HG03039 (cell line): ENCODE results near the gene GFER.
"Not testable (repeated sequence)": the region's sequence is repeated elsewhere in the genome, so short reads cannot be mapped to it uniquely, and the experiment has no call there.

Experiments
- ATAC-seq: cut with Tn5 transposase; IDR thresholded peaks from one replicate; pipeline ENCODE4 v1.9.1; 2021; ENCODE audit warnings: mild to moderate bottlenecking, moderate library complexity; ENCODE audit not compliant: unreplicated experiment

The GFER gene

DNA sequence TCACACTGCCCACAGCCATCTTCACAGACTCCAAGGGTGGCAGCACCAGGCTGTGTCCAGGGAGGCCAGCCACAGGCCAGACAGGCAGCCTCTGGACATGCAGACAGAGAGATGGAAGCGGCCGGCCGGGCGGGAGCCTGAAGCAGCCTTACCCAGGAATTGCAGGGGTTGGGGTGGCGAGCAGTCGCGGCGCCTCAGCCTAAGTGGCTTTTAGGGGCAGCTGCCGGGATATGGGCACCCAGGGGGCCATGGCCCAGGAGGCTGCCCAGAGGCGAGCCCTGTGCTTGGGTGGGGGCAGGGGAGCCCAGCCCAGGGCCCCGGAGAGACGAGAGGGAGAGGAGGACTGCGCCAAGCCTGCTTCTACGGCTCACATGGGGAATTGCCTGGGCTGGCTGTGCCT is 41.3 kb downstream of the GFER start:
- no peak for ATAC-seq

DNA sequence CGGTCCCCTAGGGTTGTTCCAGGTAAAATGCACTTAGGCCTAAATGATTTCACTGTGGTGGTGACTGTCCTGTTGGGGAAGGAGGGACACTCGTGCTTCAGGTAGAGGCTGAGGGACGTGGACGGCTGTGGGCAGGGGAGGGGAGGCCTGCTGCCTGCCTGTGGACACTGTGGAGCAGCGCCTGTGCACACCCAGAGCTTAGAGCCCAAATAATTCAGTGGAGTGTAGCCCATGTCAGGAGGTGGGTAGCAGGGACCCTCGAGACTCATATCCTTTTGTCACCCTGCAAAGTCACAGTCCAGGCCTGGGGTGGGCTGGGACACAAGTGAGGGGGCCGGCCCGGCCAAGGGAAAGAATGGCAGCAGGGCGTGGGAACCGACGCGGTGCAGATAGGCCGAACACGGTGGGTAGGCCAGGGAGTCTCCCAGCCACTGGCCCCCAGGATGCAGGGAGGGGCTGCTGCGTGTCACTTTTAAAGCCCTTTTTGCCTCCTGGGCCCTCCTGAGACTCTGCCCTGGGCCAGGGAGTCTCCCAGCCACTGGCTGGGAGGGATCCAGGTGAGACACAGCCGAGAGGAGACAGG is 42.0 kb downstream of the GFER start:
- no peak for ATAC-seq

DNA sequence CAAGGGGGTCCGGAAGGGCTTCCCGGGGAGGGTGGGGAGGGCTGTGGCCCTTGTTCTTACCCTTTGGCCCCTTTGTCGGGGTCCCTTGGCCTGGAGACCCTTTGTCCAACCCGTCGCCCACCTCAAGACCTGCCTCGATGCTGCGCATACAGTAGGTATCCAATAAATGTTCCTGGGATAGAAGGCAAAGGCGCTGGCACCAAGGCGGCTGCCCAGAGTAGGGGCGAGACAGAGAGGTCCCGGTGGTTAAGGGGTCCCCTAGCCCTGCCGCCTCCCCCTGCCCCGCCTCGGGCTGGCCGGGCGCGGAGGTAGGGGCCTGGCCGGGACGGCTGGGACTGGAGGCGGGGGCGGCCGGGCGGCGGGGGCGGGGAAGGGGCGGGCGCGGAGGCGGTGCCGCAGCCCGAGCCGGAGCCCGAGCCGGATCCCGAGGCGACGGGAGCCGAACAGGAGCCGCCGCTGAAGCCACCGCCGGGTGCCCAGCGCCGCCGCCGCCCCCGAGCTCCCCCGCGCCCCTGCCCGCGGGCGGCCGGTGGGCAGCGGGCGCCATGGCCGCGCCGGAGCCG is 42.5 kb downstream of the GFER start, which contains the start of gene NHERF2:
Gene NHERF2 (plus strand): TSS at position 442 of the 563 bp plus-strand sequence. CDS start 104 bp downstream, at position 546.
- no peak for ATAC-seq

DNA sequence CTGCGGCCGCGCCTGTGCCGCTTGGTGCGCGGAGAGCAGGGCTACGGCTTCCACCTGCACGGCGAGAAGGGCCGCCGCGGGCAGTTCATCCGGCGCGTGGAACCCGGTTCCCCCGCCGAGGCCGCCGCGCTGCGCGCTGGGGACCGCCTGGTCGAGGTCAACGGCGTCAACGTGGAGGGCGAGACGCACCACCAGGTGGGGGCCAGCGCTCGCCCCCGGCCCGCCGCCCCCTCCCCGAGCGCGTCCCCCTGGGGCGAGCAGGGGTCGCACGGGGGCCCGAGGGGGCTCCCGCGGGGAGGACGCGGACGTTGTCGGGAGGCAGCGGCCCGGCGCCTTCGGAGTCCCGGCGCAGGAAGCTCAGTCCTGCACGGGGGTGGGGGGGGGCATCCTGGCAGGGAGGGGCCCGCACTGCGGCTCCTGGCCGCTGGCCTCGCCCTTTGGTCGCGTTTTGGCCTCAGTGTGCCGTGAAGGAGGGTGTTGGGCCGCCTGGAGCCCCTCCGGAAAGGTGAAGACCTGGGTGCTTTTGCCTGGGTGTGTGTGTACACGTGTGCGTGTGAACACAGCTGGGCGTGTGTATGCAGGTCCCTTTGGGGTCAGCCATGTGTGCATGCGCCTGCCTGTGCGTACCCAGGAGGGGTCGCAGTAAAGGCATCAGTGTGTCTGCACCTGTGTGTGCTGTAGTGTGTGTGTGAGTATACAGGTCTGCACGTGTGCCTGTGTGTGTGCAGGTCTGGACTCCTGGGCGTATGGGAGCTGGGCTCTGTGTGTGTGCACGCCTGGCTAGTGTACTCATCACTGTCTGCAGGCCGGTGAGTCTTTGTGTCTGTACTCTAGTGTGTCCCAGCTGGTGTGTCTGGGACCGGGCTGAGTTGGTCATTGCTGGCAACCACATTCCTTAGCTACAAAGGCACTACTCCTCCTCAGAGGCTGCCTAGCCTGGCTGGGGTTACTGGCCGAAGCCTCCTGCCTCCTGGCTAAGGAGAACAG is 43.3 kb downstream of the GFER start:
- ATAC-seq = no peak

DNA sequence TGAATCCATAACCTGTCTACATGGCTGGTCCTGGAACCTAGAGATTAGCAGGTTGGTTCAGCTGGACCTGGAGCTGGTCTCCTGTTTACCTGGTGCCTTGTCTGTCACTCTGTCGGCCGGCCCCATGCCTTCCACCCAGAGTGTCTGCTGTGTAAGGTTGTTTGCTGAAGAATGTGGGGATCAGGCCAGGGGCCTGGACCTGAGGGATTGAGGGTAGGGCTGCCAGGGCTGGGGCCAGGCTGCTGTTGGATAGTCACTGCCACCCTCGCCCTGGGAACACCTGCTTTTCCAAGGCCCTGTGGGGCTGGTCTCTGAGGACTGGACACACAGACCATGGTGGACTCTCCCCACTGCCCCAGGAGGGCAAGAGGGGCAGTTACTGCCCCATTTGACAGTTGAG is 44.2 kb downstream of the GFER start:
- no peak for ATAC-seq

DNA sequence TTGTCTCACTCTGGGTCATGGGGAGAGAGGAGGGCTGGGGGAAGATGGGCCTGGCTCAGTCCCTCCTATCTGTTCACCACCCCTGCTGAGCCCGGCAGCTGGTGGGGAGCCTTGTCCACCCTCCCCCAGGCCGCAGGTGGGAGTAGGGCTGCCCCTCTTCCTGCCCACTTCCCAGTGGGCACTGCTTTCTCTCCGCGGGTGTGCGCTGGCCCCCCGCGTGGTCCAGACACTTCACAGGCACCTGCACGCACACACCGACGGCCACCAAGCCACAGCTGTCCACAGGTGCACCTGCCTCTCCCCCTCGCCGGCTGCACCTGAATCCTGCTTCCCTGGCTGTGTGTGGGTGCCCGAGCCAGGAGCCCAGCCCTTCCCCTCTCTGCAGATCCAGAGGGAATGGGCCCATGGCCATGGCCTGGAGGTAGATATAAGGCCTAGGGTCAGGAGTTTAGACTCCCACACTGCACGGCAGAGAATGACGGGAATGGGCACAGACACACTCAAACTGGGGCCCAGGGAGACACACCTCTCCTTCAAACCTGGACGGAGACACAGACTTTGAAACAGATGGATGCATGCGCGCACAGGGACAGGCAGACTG is 44.7 kb downstream of the GFER start:
- no peak for ATAC-seq

DNA sequence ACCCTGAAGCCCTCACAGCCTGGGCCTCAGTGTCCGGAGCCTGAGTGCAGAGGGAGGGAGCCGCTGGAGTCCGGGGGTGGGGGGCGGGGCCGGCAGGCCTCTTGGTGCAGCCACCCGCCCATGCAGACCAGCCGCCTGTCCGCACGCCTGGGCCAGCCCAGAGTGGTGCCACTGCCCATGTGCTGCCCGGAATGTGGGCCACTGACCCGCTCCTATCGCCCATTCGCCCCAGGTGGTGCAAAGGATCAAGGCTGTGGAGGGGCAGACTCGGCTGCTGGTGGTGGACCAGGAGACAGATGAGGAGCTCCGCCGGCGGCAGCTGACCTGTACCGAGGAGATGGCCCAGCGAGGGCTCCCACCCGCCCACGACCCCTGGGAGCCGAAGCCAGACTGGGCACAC is 45.4 kb downstream of the GFER start:
- ATAC-seq = no peak

DNA sequence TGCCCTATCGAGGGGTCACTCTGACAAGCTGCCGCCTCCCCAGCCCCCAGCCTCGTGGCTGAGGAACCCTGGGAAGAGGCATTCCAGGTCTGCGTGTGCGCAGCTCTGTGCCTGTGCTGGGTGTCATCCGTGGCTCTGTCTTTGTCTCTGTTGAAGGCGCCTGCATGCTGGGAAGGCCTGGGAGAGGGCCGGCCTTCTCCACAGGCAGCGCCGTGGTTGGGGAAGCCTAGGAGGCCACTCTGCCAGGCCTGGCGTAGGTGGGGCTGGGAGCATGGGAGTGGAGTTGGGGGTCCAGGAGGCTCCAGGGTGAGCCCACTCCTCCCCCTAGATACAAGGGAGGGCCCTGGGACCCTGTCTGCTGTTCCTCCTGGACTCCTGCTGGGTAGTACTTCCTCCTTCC is 46.0 kb downstream of the GFER start:
- no peak for ATAC-seq

DNA sequence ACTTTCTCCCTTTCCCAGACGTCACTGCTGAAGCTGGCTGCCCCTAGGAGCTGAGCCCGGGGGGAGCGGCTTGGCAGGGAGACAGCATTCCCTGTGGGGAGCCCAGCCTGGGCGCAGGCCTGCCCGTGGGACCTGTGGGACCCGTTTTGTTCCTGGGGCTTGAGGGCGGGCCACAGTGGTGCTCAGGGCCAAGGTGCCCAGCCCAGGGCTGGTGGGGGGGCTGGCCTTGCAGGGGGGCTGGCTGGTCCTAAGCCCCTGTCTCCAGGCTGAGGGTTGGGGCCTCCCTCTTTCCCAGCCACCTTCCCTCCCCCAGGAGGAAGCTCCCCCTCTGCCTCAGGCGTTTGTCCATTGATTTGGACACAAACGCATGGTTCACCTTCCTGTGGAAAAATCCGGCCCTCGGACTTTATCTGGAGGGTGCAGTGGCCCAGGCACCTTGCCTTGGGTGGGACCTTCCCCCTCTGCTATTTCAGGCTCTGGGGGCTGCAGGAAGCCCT is 47.1 kb downstream of the GFER start:
- no peak for ATAC-seq

DNA sequence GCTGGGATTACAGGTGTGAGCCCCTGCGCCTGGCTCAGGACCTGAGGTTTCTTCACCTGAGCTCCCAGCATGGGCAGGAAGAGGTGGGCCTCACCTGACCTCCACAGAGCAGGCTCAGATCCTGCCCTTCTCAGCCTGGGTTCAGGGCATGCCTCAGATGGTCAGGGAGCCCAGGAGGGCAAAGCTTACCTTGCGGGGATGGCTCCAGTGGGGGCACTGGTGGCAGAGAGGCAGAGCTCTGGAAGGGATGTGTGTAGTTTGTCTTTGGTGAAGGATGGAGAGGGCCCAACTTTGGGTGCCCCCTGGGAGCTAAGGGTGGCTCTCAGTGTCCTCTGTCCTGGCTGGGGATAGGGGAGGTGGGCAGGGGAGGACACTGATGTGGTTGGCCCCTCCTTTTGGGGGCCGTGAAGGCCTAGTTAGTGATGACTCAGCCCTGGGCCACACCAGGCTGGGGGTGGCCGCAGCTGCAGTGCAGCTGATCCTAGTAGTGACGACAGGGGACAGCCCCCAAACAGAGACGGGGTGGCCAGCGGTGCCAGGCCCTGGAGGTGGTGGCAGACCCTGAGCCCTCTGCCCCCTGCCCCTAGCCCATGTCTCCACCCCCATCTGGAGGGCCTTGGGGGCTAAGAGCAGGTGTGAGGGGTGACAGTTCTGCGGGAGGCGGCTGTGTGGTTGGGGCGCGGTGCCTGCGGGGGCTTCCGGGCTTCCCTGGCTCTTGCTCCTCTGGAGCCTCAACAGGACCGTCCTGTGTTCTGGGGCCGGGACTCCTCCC is 48.5 kb downstream of the GFER start:
- no peak for ATAC-seq

DNA sequence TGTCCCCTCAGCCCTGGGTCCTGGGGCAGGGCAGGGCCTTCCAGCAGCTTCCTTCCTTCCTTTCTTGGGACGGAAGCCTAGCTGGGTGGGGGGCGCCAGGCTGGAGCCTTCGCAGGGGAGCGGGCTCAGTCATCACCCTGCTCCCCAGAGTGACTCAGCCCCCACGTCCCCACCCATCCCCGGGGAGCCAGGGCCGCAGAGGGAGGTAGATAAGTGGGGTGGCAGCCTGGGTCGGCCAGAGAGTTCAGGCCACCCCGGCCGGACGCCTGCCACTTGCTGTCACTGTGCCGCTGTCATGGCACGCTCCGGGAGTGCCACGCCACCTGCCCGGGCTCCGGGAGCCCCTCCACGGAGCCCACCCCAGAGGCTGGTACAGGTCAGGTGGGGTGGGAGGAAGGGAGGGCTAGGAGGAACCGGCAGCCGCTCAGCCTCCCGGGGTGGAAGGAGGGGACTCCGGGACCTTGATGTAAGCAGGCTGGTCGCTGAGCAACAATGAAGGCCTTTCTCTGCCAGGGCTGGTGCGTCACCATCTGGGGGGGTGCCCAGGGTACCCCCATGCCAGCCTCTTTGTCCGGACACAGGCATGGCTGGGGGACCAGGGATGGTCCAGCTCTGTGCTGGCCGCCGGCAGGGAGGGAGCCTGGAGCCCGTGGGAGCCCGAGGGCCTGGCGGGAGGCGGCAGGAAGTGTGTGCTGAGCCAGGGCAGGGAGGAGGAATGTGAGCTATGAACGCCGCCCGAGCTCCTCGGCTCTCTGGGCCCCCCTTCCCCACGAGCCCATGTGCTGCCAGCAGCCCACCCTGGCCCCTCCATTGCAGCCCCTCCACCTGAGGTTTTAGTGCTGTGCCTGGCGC is 49.3 kb downstream of the GFER start:
- no peak for ATAC-seq

DNA sequence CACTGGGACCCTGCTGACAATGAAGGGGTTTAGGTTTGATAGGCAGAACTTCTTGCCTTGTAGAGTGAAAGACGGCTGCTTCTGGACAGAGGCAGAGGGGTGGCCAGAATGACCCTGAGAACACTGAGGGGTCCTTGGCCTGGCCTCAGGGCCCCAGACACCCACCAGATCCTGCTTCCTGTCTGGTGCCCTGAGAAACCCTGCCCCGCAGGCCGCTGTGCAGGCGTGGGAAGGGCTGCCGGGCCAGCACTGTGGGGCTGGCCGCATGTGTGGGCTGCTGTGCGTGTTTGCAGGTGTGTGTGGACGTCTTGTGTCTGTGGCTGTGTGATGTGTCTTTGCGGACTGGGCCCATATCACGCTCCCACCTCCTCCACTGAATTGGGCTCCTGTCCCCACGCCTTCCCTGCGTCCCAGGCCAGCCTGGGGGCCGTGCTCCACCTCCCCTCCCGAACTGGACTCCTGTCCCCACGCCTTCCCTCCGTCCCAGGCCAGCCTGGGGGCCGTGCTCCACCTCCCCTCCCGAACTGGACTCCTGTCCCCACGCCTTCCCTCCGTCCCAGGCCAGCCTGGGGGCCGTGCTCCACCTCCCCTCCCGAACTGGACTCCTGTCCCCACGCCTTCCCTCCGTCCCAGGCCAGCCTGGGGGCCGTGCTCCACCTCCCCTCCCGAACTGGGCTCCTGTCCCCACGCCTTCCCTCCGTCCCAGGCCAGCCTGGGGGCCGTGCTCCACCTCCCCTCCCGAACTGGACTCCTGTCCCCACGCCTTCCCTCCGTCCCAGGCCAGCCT is 50.1 kb downstream of the GFER start:
- not testable (repeated sequence) for ATAC-seq

DNA sequence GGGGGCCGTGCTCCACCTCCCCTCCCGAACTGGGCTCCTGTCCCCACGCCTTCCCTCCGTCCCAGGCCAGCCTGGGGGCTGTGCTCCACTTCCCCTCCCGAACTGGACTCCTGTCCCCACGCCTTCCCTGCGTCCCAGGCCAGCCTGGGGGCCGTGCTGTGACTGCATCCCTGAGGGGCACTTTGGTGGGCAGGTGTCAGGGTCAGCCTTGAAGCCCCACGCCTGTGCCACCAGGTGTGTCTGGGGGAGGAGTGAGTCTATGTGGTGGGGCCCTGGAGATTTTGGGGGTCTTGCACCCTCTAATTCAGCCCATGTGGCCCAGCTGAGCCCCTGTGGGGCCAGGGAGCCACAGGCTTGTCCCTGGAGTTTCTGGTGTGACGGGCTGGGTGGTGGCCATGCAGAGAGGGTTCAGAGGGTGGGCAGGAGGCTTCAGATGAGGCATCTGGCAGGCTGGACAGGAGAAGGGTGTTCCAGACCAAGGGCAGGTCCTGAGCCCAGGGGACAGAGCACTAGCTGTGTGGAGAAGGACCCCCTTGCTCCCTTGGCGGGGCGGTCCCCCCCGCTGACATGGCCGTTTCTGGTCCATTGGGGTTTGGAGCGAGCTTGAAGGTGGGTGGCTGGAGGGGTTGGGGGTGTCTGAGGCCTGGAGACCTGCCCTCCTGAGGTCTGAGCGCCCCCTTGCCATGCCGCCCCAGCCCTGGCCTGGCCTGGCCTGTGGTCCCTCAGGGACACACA is 50.9 kb downstream of the GFER start:
- no peak for ATAC-seq

DNA sequence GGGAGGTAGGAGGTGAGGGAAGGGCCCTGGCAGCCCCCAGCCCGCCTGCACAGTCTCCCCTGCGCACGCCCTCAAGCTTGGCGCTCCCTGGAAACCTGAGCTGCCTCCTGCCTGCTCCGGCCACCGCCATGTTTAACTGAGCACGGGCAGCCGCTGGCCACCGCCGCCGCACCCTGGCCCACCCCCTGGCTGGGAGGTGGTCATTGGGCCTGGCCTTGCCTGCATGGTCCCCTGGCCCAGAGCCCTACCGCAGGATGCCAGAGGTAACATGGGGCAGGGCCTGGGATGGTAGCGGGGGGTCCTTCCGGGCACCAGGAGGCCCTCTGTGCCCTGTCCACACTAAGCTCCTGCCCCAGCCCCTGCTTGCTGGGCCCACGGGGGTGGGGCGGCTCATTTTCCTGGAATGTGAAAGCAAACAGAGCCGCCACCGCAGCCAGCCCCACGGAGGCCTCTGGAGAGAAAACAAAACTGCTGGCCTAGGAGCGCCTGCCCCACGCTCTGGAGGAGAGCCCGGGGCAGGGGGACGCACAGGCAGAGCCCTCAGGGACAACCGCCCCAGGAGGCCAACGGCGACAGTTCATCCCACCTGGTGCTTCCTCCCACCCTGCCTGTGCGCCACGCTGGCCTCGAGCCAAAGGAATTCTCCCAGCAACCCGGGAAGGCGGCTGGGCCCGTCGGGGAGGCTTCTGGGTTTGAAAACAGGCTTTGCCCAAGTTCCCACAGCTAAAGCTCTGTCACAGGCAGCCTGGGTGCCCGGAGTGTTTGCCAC is 51.6 kb downstream of the GFER start:
- ATAC-seq = no peak

DNA sequence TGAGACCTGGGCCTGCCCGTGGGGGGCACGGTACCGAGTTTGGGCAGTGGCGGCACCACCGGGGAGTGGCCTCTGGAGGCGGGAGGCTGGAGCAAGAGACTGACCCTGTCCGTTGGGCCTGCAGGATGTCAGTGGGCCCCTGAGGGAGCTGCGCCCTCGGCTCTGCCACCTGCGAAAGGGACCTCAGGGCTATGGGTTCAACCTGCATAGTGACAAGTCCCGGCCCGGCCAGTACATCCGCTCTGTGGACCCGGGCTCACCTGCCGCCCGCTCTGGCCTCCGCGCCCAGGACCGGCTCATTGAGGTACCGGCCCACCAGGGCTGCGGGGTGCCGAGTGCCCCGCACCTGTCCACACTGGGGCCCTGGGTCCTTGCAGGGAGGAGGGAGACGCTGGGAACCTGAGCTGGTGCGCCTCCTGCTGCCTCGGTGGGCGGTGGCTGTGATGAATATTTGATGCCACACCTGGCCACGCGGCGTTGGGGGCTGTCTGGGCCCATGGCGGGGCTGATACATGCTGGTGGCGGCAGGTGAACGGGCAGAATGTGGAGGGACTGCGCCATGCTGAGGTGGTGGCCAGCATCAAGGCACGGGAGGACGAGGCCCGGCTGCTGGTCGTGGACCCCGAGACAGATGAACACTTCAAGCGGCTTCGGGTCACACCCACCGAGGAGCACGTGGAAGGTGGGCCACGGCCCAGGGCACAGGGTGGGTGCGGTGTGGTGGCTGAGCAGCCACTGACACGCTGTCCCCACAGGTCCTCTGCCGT is 52.4 kb downstream of the GFER start:
- no peak for ATAC-seq

DNA sequence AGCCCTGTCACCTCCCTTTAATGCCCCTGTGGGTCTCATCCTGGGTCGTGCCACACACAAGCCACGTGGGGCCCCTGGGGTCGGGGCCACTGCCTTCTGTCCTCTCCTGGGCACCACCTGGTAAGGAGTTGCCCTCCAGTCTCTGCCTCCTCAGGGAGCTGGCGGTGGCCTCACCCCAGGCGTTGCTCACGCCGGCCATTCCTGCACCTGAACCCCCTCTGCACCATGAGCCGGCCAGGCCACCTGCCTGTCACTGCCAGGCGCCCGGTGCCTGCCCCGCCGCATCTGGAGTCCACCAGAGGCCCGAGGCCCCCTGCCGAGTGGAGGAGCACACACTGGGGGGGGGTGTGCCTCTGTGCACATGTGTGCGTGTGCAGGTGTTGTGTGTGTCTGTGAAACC is 53.1 kb downstream of the GFER start:
- ATAC-seq = no peak
